Ureter (tissue), 1 donor: ENCODE data around the gene ZNF184. TPM values are rescaled to one million over a fixed set of nuclear protein-coding genes. Genes with fewer than 3 reads are reported as not detected.

ENCODE experiments used
- DNase-seq: peaks from one replicate; pipeline ENCODE4 v3.0.0-alpha.2; 2020; ENCODE audit warnings: low spot score
- total RNA-seq: library from RNA; stranded (reverse); gene quantifications from one replicate; pipeline ENCODE4 v1.2.4, GENCODE V29; 2023
- donor health status: DM: yes; HTN: yes; CAD: no.

Gene ZNF184
- total RNA-seq: 9.8 TPM

DNA sequence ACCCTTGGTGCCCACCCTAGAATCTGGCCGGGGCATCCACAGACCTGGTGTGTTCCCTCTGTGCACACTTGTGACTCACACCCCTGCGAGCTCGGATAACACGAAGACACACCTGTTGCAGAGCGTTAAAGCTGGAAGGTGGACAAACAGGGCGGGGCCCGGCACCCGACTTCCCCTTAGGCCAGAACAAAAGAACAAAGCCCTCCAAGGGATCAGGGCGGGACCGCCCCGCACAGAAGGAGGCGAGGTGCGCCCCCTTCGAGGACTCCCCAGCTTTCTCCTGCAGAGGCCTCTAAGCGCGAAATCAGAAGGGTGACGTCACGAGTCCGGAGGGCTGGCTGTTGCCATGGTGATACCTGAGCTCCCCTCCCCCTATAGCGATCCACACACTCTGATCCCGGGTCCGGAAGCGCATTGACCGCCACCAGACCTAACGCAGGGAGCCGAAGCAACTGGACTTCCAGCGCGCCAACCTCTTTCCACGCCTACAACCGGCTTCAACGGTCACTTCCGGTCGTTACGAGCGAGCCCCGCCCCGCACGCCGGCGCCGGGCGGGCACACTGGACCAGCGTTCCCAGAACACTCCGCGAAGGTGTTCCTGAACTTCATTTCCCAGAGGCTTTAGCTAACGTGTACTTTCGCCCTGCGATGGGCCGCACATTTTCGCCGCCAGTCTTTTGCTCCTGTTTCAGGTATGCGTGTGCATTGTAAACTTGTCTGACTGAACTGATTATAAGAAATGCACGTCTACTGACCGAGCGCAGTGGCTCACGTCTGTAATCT, at the start of gene ZNF184:
TSS of gene ZNF184 (minus strand) at position 489 of the 784 bp plus-strand sequence. CDS start 811 bp downstream, outside the sequence.
- peak; percentile 97 for DNase-seq

- DNase-seq: peak; percentile 76
These were observed 46.2 kb upstream of the ZNF184 start for GRCh38 chr6:27518881-27519795.

GRCh38 chr6:27517928-27518787, 45.3 kb upstream of the ZNF184 start:
- DNase-seq: no peak

GRCh38 chr6:27517238-27517637, 44.3 kb upstream of the ZNF184 start:
- DNase-seq: no peak

- DNase-seq: no peak
These were observed 42.1 kb upstream of the ZNF184 start for GRCh38 chr6:27514906-27515495.

- no peak for DNase-seq
These were observed 39.6 kb upstream of the ZNF184 start for GRCh38 chr6:27512525-27512924.

GRCh38 chr6:27507041-27507956, 34.4 kb upstream of the ZNF184 start:
- no peak for DNase-seq

GRCh38 chr6:27505209-27506027, 32.5 kb upstream of the ZNF184 start:
- no peak for DNase-seq

DNA sequence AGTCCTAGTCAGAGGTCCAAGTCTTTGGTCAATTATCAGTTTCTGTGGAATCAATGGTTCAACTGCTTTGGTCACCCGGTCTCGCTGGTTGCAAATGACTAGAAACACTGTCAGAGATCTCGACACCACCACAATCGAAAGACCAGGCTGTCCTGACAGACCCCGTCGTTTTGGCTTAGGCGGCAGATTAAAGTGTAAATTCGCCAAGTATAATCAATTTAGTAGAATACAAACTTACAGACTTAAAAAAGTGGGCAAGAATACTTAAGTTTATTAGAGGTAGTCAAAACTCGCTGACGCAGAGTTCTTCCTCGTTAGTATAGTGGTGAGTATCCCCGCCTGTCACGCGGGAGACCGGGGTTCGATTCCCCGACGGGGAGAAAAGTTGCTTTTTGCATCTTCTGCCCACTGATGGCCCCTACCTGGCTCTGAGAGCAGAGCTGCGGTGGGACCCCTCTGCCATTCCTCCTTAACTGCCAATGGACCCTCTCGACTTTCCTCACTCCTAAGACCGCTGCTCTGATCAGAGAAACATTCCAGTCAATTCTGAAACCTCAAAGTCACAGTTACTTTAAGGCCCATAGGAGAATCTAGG, 30.6 kb upstream of the ZNF184 start:
- DNase-seq: peak; percentile 63

DNA sequence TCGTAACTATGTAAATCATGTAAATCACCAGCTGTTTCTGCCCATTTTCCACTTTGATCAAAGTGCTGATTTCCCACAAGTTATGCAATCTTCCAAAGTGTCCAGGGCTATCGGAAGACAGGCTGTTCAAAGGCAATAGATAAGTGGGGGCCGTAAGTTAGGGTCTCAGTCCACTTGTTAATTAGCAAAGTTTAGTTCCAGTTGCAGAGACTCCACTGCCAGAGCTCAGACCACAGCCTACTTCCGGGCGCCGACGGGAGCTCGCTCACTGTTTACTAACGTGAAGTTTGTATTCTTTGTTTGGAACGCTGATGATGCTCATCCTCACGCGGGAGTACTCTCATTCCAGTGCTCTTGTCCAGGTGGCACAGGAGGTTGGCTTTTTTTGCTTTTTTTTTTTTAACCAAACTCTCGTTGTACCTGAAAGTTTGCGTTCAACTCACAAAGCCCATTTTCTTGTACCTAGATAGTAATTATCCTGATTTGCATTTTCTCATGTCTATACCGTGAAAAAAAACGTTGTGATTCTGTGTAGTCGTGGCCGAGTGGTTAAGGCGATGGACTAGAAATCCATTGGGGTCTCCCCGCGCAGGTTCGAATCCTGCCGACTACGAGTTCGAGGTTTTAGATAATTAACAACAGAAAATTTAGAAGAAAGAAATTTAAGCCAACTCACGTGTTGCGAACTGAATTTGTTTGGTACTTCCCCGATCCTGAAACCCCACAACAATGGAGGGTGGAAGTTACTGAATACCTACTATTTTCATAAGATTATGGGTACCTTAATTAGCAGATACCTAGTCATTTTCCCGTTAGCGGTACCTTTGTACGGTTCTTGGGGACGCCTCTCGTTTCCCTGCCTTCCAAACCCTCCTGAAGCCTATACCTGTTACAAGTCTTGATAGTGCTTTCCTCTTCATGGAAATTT, 29.9 kb upstream of the ZNF184 start:
- peak; percentile 60 for DNase-seq

DNA sequence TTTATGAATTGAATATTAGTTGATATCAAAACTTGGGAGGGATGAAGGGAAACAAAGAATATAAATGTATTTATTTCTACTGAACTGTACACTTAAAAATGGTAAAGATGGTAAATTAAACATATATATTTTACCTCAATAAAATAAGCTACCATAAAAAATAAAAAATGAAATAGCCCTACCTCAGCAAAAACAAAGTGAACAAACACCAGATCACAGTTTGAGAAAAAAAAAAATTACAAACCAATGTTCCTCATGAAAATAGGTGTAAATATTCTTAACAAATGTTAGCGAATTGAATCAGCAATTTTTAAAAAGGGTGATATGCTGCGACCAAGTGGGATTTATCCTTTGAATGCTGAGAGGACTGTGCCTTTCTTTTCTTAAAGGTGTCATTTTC, 28.3 kb upstream of the ZNF184 start:
- DNase-seq: no peak

- no peak for DNase-seq
These were observed 27.3 kb upstream of the ZNF184 start for GRCh38 chr6:27500177-27500576.

DNA sequence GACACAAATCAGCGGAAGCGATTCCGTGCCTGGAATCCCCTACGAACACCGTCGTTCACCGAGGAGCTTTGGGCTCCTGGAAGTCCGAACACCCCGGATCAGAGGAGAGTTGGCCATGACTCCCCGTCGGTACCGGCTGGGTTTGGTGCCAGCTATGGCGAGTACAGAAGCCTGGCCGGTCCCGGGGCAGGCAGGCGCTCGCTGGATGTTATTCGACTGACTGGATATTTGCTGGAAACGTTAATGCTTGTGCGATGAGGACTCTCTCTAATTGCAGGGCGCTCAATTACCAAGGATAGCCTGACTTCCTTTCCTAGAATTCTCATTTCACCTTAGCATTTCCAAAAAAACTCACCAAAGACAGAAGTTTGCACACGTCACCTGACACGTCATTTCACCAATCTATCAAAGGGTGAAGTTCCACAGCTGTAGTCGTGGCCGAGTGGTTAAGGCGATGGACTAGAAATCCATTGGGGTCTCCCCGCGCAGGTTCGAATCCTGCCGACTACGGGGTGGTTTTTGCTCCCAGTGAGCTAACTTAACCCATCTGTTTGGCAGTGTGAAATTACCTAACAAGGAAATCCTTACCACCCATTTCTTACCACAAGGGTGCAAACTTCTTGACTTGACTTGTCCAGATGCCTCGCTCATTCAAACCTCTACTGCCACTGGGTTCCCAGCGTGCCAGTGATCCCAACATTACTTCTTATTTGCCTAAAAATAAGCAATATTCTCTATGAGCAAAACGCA, 22.7 kb upstream of the ZNF184 start:
- DNase-seq: no peak

DNA sequence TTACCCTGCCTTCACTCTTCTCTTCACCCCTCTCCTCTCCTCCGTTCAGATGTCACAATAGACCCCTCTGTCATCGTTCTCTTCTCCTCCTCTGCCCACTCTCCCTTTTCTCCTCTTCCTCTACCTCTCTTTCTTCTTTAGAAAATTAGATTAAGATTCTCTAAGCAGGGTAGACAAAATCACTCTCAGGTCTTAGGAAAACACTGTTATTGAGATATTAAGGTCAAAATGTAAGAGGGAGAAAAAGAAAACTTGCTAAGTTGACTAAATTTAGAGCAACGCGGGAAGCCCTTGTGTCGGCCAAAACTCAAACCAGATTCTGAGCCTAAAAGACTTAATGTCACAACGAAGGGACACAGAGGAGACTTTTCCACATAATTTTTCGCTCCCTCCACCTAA, 22.1 kb upstream of the ZNF184 start:
- DNase-seq: no peak

DNA sequence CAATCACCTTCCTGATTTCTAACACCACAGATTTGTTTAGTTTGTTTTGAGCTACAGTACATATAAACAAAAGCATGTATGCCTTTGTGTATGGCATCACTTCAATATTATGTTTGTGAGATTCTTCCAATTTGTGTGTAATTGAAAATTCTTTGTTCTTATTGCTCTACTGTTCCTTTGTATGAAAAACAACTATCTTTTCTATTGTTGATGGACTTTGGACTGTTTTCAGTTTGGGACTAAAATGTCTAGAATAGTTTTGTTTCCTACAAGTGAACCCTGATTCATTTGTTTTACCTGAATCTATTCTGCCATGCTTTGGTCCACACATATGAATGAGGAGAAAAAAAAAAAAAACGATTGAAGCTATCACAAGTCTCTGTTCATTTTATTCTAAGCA, 21.2 kb upstream of the ZNF184 start:
- no peak for DNase-seq

DNA sequence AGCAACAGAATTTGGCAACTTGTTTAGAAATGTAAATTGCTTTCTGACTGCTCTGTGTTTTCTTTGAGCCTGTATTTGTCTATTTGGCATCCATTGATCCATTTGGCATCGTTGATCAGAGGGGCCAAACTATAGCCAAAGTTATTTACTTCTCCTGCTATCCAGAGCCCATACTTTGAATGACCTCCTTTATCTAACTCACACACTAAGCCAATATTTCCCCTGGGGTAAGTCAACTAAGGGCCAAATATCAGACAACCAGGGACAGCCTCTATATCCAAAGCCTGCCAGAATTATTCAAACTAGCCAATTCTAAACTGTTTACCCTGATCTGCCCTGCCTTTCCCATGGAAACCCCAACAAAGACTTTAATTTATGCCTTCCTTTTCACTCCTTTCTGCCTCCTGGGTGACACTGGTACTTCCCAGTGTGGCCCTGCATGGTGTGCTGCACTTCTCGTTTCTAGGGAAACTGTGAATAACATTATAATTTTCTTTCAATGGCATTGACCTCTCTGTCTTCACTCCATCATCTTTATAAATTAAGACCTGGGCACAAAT, 19.8 kb upstream of the ZNF184 start:
- no peak for DNase-seq
